GM21423 (cell line): ENCODE results near the gene EMID1.

Experiments
- ATAC-seq: cut with Tn5 transposase; IDR thresholded peaks from one replicate; pipeline ENCODE4 v1.9.1; 2021; ENCODE audit warnings: mild to moderate bottlenecking, moderate library complexity; ENCODE audit not compliant: unreplicated experiment

Gene EMID1

GRCh38 chr22:29277927-29278326 is 72.2 kb downstream of the EMID1 start:
- ATAC-seq = no peak

GRCh38 chr22:29284196-29284595 is 78.5 kb downstream of the EMID1 start:
- ATAC-seq = no peak

GRCh38 chr22:29288837-29289236 is 83.1 kb downstream of the EMID1 start:
- no peak for ATAC-seq

GRCh38 chr22:29290061-29290460 is 84.4 kb downstream of the EMID1 start:
- no peak for ATAC-seq

- ATAC-seq = no peak
These were observed 85.5 kb downstream of the EMID1 start for GRCh38 chr22:29291215-29291614.

GRCh38 chr22:29292379-29292778 is 86.7 kb downstream of the EMID1 start:
- no peak for ATAC-seq

GRCh38 chr22:29298641-29299040 is 92.9 kb downstream of the EMID1 start:
- no peak for ATAC-seq

GRCh38 chr22:29299136-29299900 is 93.6 kb downstream of the EMID1 start:
- no peak for ATAC-seq

- ATAC-seq = no peak
These were observed 94.7 kb downstream of the EMID1 start for GRCh38 chr22:29300467-29300806.

GRCh38 chr22:29300807-29301601 is 95.3 kb downstream of the EMID1 start:
- no peak for ATAC-seq

- no peak for ATAC-seq
These were observed 96.2 kb downstream of the EMID1 start for GRCh38 chr22:29301716-29302401.

- ATAC-seq = no peak
These were observed 96.6 kb downstream of the EMID1 start for GRCh38 chr22:29302402-29302680.

- no peak for ATAC-seq
These were observed 97.2 kb downstream of the EMID1 start for GRCh38 chr22:29302681-29303465.

- no peak for ATAC-seq
These were observed 100.1 kb downstream of the EMID1 start for GRCh38 chr22:29305836-29306174.

GRCh38 chr22:29306175-29306834 is 100.6 kb downstream of the EMID1 start, which contains the start of gene GAS2L1:
Gene GAS2L1 (plus strand): TSS chr22:29306650. CDS start chr22:29308106, 1,456 bp downstream.
- no peak for ATAC-seq

- ATAC-seq = no peak
These were observed 101.3 kb downstream of the EMID1 start for GRCh38 chr22:29306835-29307595.

- ATAC-seq = no peak
These were observed 102.0 kb downstream of the EMID1 start for GRCh38 chr22:29307596-29308147.

- ATAC-seq = no peak
These were observed 102.6 kb downstream of the EMID1 start for GRCh38 chr22:29308148-29308790.

GRCh38 chr22:29308791-29309262 is 103.1 kb downstream of the EMID1 start:
- ATAC-seq = no peak
